Stimulated activated CD8-positive, alpha-beta memory T cell treated with anti-CD3 and anti-CD28 coated beads, Interleukin-15, amount 100 ng/mL, for 24 hours (primary cell): ENCODE results near the gene THADA.
"Not testable (repeated sequence)": the region's sequence is repeated elsewhere in the genome, so short reads cannot be mapped to it uniquely, and the experiment has no call there.

ENCODE experiments used
- DNase-seq: peaks from one replicate; pipeline ENCODE4 v3.0.0-alpha.2; 2020; ENCODE audit warnings: low read depth

THADA gene

GRCh38 chr2:43594875-43595274 is 963 bp downstream of the THADA start:
- DNase-seq = no peak

- DNase-seq = no peak
Observed at GRCh38 chr2:43593254-43593653, 2.6 kb downstream of the THADA start.

- DNase-seq = no peak
Observed at GRCh38 chr2:43592443-43592842, 3.4 kb downstream of the THADA start.

GRCh38 chr2:43585708-43586107 is 10.1 kb downstream of the THADA start:
- DNase-seq = no peak

- no peak for DNase-seq
Observed at GRCh38 chr2:43579275-43579981, 16.4 kb downstream of the THADA start.

- DNase-seq = no peak
Observed at GRCh38 chr2:43576981-43577892, 18.6 kb downstream of the THADA start.

- no peak for DNase-seq
Observed at GRCh38 chr2:43572244-43572643, 23.6 kb downstream of the THADA start.

GRCh38 chr2:43569921-43570320 is 25.9 kb downstream of the THADA start:
- DNase-seq = no peak

GRCh38 chr2:43568228-43568627 is 27.6 kb downstream of the THADA start:
- DNase-seq = no peak

- DNase-seq = no peak
Observed at GRCh38 chr2:43566461-43566729, 29.4 kb downstream of the THADA start.

GRCh38 chr2:43563679-43564078 is 32.2 kb downstream of the THADA start:
- no peak for DNase-seq

GRCh38 chr2:43560231-43560547 is 35.6 kb downstream of the THADA start:
- DNase-seq = no peak

GRCh38 chr2:43559391-43560230 is 36.2 kb downstream of the THADA start:
- no peak for DNase-seq

GRCh38 chr2:43557196-43557595 is 38.6 kb downstream of the THADA start:
- no peak for DNase-seq

GRCh38 chr2:43556256-43556655 is 39.6 kb downstream of the THADA start:
- DNase-seq = no peak

- DNase-seq = no peak
Observed at GRCh38 chr2:43553341-43553855, 42.4 kb downstream of the THADA start.

- DNase-seq = no peak
Observed at GRCh38 chr2:43551990-43552389, 43.8 kb downstream of the THADA start.

- DNase-seq = not testable (repeated sequence)
Observed at GRCh38 chr2:43548381-43548780, 47.5 kb downstream of the THADA start.

- no peak for DNase-seq
Observed at GRCh38 chr2:43542285-43542933, 53.4 kb downstream of the THADA start.

- no peak for DNase-seq
Observed at GRCh38 chr2:43541165-43541564, 54.7 kb downstream of the THADA start.

GRCh38 chr2:43540021-43540779 is 55.6 kb downstream of the THADA start:
- DNase-seq = no peak
